Sigmoid colon (tissue), 3 donors: ENCODE results near the gene BAD.

Experiments used
- CTCF ChIP-seq, 4 experiments: fragments of 450-650 bp in 3 of 4; fragments of 200-600 bp in 1 of 4; IDR thresholded peaks; one replicate each; pipeline ENCODE4 v1.5.1; 2016 to 2019; ENCODE audit warnings: antibody characterized with exemption in 4 of 4, mild to moderate bottlenecking in 3 of 4, moderate library complexity in 2 of 4
- POLR2A ChIP-seq, 2 donors: fragments of 450-650 bp; IDR thresholded peaks; one replicate each; pipeline ENCODE4 v1.6.1; 2016; ENCODE audit warnings: antibody characterized with exemption in 2 of 2, mild to moderate bottlenecking in 2 of 2, moderate library complexity in 2 of 2

GRCh38 chr11:64241491-64242374 lies 42.7 kb downstream of the BAD start:
- TF ChIP-seq POLR2A (IDR thresholded peaks at IDR 0.05), result peak; percentile 29 to 91
- TF ChIP-seq CTCF (IDR thresholded peaks at IDR 0.05), result no peak
